H1 (cell line): ENCODE measurements around the gene RPS6KA2. TPM values are rescaled to one million over a fixed set of nuclear protein-coding genes. Genes with fewer than 3 reads are reported as not detected.

Source experiments
- ATF2 ChIP-seq: IDR thresholded peaks from 2 replicates; pipeline ENCODE4 v1.6.1; 2012; ENCODE audit warnings: low read length, inconsistent platforms
- BACH1 ChIP-seq: IDR thresholded peaks from 2 replicates; pipeline ENCODE4 v1.6.1; 2012; ENCODE audit warnings: low read length, improper control_type of control experiment
- BCL11A ChIP-seq, 2 experiments: IDR thresholded peaks; one replicate each; pipeline ENCODE4 v1.6.1; 2011; ENCODE audit warnings: low read depth in 2 of 2, low read length in 2 of 2, mild to moderate bottlenecking in 2 of 2
- BRCA1 ChIP-seq: IDR thresholded peaks from 2 replicates; pipeline ENCODE4 v1.6.1; 2012; ENCODE audit warnings: low read depth, low read length, improper control_type of control experiment
- CEBPB ChIP-seq: IDR thresholded peaks from 2 replicates; pipeline ENCODE4 v1.6.1; 2012; ENCODE audit warnings: low read depth, low read length
- CHD1 ChIP-seq: IDR thresholded peaks from 2 replicates; pipeline ENCODE4 v1.6.1; 2012; ENCODE audit warnings: low read depth, low read length, improper control_type of control experiment
- FOSL1 ChIP-seq: IDR thresholded peaks from 2 replicates; pipeline ENCODE4 v1.6.1; 2011; ENCODE audit warnings: mild to moderate bottlenecking, low read depth, low read length, moderate library complexity; ENCODE audit not compliant: insufficient read depth
- GTF2F1 ChIP-seq: IDR thresholded peaks from 2 replicates; pipeline ENCODE4 v1.6.1; 2012; ENCODE audit warnings: low read depth, low read length, improper control_type of control experiment, borderline replicate concordance
- HDAC2 ChIP-seq, 2 experiments: fragments of 300-600 bp in 1 of 2; sonication (generic) in 1 of 2; IDR thresholded peaks; 2 replicates each; pipeline ENCODE4 v1.6.1; 2011 to 2012; ENCODE audit warnings: low read depth in 2 of 2, low read length in 2 of 2, mild to moderate bottlenecking in 2 of 2, moderate library complexity in 2 of 2, borderline replicate concordance in 1 of 2, inconsistent platforms in 1 of 2
- HDAC6 ChIP-seq: IDR thresholded peaks from one replicate; pipeline ENCODE4 v1.7.1; 2012; ENCODE audit warnings: low read depth, mild to moderate bottlenecking, inconsistent platforms, low read length, moderate library complexity
- NANOG ChIP-seq: IDR thresholded peaks from 2 replicates; pipeline ENCODE4 v1.6.1; 2011; ENCODE audit warnings: low read length, low read depth, mild to moderate bottlenecking, inconsistent platforms; ENCODE audit not compliant: insufficient read depth, poor library complexity, severe bottlenecking
- POU5F1 ChIP-seq: IDR thresholded peaks from 2 replicates; pipeline ENCODE4 v1.6.1; 2011; ENCODE audit warnings: low read depth, mild to moderate bottlenecking, low read length, moderate library complexity
- RBBP5 ChIP-seq: IDR thresholded peaks from 2 replicates; pipeline ENCODE4 v1.7.1; 2012; ENCODE audit warnings: low read depth, mild to moderate bottlenecking, inconsistent platforms, low read length, moderate library complexity, borderline replicate concordance
- SIN3A ChIP-seq, 2 experiments: IDR thresholded peaks in 1 of 2; conservative IDR thresholded peaks in 1 of 2; 2 replicates each; pipeline ENCODE4 v1.6.1; 2011 to 2012; ENCODE audit warnings: low read length in 2 of 2, improper control_type of control experiment in 1 of 2, low read depth in 1 of 2, mild to moderate bottlenecking in 1 of 2
- SP4 ChIP-seq: IDR thresholded peaks from 2 replicates; pipeline ENCODE4 v1.6.1; 2012; ENCODE audit warnings: low read length, inconsistent platforms
- SRF ChIP-seq: IDR thresholded peaks from 2 replicates; pipeline ENCODE4 v1.6.1; 2011; ENCODE audit warnings: mild to moderate bottlenecking, low read depth, low read length, moderate library complexity
- TAF1 ChIP-seq: IDR thresholded peaks from 2 replicates; pipeline ENCODE4 v1.6.1; 2011; ENCODE audit warnings: mild to moderate bottlenecking, low read depth, low read length
- TAF7 ChIP-seq: optimal IDR thresholded peaks from 2 replicates; pipeline ENCODE3; 2011; ENCODE audit warnings: low read depth, mild to moderate bottlenecking, inconsistent platforms, low read length, moderate library complexity, borderline replicate concordance
- TCF12 ChIP-seq: IDR thresholded peaks from 2 replicates; pipeline ENCODE4 v1.6.1; 2011; ENCODE audit warnings: low read depth, mild to moderate bottlenecking, low read length
- ZNF274 ChIP-seq: IDR thresholded peaks from 2 replicates; pipeline ENCODE4 v1.7.0; 2012; ENCODE audit warnings: low read length, borderline replicate concordance; ENCODE audit errors: extremely low read depth
- polyA plus RNA-seq, 7 experiments: library from polyadenylated mRNA; depleted of rRNA in 3 of 7; stranded (reverse) in 5 of 7; unstranded in 2 of 7; fragments of >200 nt in 5 of 7; fragments of 200-250 nt in 2 of 7; gene quantifications; 1 replicate in 5 of 7; 2 replicates in 1 of 7; 4 replicates in 1 of 7; pipeline versions ENCODE4 v1.2.1 to v1.2.3, GENCODE V29; 2011 to 2013; ENCODE audit warnings: missing spikeins in 2 of 7, mixed read lengths in 2 of 7
- total RNA-seq: library from RNA; stranded (reverse); fragmentation: NEBNext Ultra II Directional; extraction: Animal tissue kit (Norgen Biotek cat#: 25700); gene quantifications from 2 replicates; pipeline ENCODE4 v1.2.1, GENCODE V29; 2021
- TF ChIP-seq, protein P1 (sequence below): IDR thresholded peaks from 2 replicates; pipeline ENCODE4 v1.6.1; 2011; ENCODE audit warnings: low read depth, mild to moderate bottlenecking, low read length; ENCODE audit not compliant: insufficient read depth

The RPS6KA2 gene
- total and polyA plus RNA-seq, 2 of the 8 experiments (the other 6 are each of a cell fraction or from before 2014, with no cell fraction given): 8.8 to 25.7 TPM

- no peak for TF ChIP-seq CHD1
- no peak for TF ChIP-seq FOSL1
- no peak for TF ChIP-seq SRF
- TF ChIP-seq TCF12: no peak
- peak; percentile 90 for TF ChIP-seq SP4
- no peak for TF ChIP-seq CEBPB
- peak; percentile 85 for TF ChIP-seq TAF1
- no peak for TF ChIP-seq HDAC6
- no peak for TF ChIP-seq BRCA1
- TF ChIP-seq ZNF274: no peak
- TF ChIP-seq RBBP5: 0 out of 2 replicates have a peak, but pooled peaks have one; percentile 48
- TF ChIP-seq HDAC2 (IDR thresholded peaks at IDR 0.05; ENCODE audit: borderline replicate concordance in 1 of 2, low read depth in 2 of 2, low read length in 2 of 2): no peak; a peak in 1 of 4 replicates
- no peak for TF ChIP-seq NANOG
- TF ChIP-seq TAF7: peak; percentile 24
- TF ChIP-seq, protein P1, sequence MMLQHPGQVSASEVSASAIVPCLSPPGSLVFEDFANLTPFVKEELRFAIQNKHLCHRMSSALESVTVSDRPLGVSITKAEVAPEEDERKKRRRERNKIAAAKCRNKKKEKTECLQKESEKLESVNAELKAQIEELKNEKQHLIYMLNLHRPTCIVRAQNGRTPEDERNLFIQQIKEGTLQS: no peak
- no peak for TF ChIP-seq BCL11A (IDR thresholded peaks at IDR 0.05; ENCODE audit: low read depth in 2 of 2, low read length in 2 of 2)
- TF ChIP-seq GTF2F1: no peak
- peak; percentile 44 for TF ChIP-seq BACH1
- no peak for TF ChIP-seq POU5F1
- 0 out of 4 replicates have a peak, but pooled peaks of 1 of the 2 experiments have one; percentile 18 for TF ChIP-seq SIN3A (conservative IDR thresholded peaks at IDR 0.05 in 1 of 2, IDR thresholded peaks at IDR 0.05 in 1 of 2; ENCODE audit: low read depth in 1 of 2, low read length in 2 of 2)
- no peak for TF ChIP-seq ATF2
These were observed at the start of gene RPS6KA2 (continued) for GRCh38 chr6:166627033-166627874.
